GM18951 (cell line): Measurements from ENCODE around the gene TRPV3.

Experiments
- POLR2A ChIP-seq: IDR thresholded peaks from 4 replicates; pipeline ENCODE4 v1.6.1; 2011; ENCODE audit warnings: mild to moderate bottlenecking; ENCODE audit not compliant: insufficient read length, insufficient read depth; ENCODE audit errors: extremely low read depth
- in situ Hi-C: fragments of 300-500 bp; cut with MboI; formaldehyde crosslinking; loops from one replicate; pipeline ENCODE4 v1.12.0; 2022; ENCODE audit warnings: low sequenced_read_pairs, mixed read lengths, inconsistent platforms; ENCODE audit not compliant: unreplicated experiment

The TRPV3 gene

DNA sequence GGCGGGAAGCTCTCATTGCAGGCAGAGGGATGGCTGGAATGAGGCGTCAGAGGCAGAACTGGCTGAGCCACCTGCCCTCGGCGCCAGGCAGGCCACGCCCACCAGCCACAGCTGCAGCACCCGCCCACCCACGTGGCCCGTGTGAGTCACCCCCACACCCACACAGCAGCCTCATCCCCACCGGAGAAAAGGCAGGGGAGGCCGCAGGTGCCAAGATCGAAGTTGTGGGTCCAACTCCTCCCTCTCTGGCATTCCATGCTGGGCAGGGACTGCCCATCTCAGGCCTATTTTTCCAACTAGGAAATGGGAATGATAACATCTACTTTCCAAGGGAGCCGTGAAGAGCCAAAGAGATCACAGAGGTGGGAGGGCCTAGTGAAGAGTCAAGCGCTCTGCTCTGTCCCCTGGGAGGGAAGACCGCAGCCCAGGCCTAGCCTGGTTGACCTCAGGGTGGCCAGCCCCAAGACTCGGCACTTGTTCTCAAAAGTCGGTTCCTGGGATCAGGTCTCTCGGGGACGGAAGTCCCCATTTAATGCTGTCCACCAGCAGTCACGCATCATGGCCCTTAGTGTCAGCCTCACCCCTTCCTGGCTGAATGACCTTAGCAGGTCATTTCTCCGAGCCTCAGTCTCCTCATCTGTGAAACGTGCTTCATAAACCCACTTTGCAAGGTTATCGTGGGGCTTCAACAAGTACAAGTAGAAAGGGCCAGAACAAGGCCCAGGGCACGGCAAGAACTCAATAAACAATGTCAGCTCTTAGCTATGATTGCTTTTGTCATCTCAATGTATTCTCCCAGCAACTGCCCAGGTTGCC, at the start of gene TRPV3:
TRPV3 (minus strand) TSS at position 45 of the 816 bp plus-strand sequence. CDS start 2,962 bp downstream, outside the sequence.
- TF ChIP-seq POLR2A = no peak
- in situ Hi-C loops = loop anchor here (10.0 kb wide), 1 partner anchor 417 kb away; no protein-coding TSS in a partner anchor

DNA sequence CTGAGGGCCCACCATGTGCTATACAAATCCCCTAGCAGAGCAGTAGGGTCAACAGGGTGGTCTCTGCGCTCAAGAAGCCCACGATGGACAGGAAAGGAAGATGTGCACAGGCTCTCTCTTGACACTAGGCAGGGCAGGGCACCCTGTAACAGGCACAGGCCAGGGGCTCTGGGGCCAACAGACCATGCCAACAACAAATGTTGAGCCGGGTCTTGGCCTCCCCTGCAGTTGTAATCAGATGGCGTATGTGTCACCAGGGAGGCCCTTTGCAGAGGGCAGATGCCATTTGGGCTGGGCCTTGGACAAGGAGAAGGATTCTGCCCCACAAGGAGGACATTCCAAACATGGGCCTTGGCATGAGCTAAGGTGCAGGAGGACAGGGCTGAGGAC, 46.3 kb upstream of the TRPV3 start:
- TF ChIP-seq POLR2A = no peak
- in situ Hi-C loops = no loop called here

DNA sequence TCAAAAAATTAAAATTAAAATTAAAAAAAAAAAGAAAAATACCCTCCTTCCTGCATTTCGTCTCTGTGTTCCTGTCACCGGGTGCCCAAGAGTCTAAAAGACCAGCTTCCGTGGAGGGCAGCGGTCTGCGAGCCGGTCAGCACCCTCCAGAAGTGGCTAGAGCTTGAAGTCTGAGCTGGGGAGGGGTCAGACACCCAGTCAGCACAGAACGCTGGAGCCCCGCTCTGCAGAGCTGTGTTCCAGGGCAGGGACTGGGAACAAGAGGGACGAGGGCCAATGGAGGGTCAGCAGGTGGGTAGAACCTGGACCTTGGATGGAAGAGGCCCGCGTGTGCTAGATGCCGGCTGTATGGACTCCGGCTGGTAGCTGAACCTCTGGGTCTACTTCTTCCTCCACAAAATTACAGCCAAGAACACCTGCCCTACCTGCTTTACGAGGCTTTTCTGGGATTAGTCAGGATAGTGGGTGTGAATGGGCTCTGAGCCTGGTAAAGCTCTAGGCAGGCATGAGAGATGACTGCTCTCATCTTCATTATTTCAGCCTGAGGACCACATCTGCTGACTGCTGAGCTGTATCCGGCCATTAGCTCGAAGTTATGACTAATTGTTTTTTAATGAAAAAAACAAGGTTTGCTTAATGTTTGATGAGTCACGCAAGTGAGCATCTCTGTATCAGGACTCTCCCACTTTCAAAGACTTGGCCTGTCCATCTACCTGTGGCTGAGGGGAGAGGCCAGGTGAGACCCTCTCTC, 45.7 kb upstream of the TRPV3 start:
- in situ Hi-C loops = no loop called here
- TF ChIP-seq POLR2A = no peak

DNA sequence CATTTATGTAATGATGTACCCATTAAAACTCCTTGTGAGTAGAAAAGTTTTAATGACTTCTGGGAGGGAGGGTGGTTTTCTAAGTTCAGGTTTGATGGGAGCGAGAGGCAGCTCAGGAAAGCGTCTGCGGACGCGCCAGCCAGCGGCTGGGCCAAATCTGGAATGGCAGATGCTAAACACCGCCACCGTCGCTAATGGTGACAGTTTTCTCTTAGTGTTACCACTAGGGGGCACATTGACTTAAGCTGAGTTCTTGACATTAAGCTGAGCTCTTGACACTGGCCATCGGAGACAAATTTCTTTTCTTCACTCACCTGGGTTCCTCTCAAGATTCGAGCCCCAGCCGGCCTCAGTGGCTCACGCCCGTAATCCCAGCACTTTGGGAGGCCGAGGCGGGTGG, 44.9 kb upstream of the TRPV3 start:
- in situ Hi-C loops = no loop called here
- TF ChIP-seq POLR2A = no peak

DNA sequence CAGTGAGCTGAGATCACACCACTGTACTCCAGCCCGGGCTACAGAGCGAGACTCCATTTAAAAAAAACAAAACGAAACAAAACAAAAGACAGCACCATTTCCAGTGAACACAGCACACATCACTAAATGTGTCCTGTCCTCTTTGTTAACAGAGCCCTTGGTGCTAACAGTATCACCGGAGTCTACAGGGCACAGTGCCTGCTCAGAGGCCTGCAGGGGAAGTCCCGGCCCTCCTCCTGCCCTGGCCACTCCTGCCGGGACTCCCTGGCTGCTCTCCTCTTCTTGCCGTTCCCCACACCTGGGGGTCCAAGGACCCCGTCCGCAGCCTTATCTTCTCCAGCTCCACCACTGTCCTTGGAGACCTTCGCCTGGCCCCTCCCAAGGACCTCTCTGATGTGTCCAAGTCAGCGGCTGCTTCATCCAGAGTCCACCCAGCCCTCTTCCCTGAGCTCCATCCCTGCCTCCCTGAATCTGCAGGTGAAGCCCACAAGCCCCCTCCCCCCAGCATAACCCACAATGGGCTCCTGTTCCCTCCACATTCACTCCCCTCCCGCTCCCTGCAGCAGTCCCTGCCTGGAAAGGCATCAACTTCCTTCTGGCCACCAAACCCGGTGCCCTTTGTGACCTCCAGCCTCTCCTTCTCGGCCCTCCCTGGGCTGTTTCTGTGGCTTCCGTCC, 43.1 kb upstream of the TRPV3 start:
- no peak for TF ChIP-seq POLR2A
- in situ Hi-C loops = no loop called here

DNA sequence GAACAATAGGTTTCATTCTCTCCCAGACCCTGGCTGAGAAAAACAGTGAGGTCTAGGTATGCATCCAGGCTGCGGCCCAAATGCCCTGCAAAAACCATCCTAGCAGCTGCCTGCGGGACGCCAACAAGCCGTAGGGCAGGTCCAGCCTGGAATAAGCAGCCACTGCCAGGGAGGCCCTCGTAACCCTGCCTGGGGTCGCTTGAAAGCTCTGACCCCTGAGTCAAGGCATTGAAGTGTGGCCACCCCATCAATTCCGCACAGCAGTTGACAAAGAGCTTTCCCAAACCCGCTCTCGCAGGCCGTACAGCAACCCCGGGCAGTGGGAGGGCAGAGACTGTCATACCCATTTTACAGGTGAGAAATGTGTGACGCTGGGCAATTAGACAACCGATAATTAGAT, 40.5 kb upstream of the TRPV3 start:
- in situ Hi-C loops = no loop called here
- TF ChIP-seq POLR2A = no peak

DNA sequence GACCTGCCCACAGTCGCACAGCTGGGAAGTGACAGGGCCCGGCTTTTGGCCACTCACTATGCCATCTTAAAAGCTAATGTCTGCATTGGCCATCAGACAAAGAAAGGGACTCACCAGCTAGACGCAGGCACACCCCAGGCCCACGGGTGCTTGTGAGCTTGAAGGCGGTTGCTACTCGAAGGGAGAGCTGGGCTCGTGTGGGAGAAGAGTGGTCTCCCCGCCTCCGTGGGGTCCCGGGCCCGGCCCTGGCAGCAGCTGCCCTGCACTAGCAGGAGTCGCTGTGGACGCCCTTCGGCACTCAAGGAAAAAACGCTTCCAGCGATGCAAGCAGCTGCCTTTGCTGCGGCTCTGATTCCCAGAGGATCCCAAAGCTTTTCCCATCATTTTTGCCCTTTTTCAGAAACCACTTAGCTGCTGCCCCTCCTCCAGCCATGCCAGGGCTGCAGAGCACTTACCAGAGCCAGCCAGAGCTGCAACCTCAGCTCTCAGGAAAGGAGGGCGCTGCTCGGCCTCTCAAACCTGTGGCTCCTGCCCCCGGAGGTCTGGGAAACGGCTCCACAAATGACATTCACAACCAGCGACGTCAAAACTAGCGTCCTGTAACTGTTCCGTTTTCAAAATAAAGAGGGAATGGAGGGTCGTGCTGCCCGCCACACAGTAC, 39.3 kb upstream of the TRPV3 start:
- TF ChIP-seq POLR2A = no peak
- in situ Hi-C loops = no loop called here

DNA sequence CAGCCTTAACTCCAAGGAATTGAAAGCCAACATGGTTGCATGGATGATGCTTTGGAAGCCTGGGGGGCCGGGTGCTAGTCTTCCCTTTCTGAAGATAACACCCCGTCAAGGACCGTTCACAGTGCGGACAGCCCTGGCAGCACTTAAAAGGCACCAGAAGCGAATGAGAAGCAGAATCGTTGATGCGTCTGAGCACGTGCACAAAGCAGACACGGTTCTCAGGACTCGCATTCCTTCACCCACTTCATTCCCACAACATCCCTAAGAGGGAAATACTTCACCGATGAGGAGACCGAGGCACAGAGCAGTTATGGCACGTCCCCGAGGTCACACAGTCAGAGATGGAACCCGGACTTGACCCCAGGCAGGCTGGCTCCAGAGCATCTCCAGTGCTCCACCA, 37.4 kb upstream of the TRPV3 start:
- in situ Hi-C loops = no loop called here
- no peak for TF ChIP-seq POLR2A

DNA sequence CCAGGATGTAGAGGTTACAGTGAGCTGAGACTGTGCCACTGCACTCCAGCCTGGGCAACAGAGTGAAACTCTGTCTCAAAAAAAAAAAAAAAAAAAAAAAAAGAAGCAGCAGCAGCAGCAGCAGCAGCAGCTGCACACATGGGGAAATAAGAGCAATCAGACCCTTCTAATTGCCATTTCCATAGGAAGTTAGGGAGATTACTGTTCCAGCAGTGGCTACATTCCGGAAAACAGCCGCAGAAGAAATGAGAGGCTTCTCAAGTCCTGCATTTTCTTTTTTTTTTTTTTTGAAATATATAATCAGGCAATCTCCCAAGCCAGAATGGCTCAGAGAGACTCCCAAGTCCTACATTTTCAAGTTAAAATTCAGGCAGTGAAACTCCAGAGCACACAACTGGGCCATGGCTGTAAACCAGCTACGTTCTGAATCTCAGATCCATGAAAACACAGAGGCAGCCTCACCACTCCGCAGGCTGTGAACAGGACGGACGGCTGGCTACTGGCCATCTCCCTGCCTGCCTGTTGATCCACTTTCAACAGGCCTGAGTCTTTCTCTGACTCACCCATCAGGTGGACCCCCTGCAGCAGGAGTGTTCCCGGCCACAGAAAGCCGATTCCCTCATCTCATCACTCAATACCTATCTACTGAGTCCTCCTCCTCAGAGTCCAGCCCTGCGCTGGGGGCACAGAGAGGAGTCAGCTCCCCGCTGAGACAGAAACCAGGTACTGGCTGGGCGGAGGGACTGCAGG, 36.6 kb upstream of the TRPV3 start:
- in situ Hi-C loops = no loop called here
- no peak for TF ChIP-seq POLR2A

DNA sequence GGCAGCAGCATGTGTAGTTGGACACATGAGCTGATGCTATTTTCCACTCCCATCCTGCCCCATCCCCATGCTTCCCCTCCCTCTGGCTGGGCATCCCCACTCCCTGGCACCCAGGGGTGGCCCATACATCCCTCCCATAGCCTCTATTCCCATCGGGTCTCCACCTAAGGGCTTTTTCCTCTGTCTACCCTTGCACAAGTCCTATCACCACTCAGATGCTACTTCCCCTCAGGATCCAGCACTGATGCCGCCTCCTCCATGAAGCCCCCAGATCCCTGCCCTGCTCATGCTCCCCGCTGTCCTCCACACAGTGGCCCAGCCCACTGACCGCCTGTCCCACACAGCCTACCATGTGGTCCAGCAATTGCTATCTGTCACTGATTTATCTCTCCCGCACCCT, 35.8 kb upstream of the TRPV3 start:
- in situ Hi-C loops = no loop called here
- TF ChIP-seq POLR2A = no peak

DNA sequence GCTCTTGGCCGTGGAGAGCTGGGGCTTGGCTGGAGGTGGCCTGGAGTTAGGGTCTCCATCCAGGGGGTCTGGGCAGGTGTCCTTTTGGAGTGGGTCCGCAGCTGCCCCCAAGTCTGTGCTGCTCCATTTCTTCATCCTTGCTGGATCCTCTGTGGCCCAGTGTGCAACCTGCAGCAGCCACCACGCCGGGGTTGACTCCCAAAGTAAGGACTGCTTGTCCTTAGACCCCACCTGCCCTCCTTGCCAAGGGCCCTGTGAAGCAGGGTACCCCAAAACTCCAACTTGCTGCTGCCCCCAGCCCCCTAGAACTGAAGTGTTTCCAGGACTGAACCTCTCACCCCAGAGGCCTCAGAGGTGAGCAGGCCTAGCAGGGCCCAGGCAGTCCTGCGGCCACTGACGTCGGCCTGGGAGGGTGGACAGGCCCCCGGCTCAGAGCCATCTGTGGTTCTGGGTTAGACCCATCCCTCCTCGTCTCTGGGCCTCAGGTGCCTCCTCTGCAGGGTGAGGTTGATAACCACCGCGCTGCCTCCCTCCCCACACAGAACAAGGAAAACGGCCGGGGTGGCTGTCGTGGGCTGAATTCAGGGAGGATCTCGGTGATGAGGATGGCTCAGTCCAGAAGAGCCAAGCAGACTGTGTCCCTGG, 34.7 kb upstream of the TRPV3 start:
- in situ Hi-C loops = no loop called here
- no peak for TF ChIP-seq POLR2A

DNA sequence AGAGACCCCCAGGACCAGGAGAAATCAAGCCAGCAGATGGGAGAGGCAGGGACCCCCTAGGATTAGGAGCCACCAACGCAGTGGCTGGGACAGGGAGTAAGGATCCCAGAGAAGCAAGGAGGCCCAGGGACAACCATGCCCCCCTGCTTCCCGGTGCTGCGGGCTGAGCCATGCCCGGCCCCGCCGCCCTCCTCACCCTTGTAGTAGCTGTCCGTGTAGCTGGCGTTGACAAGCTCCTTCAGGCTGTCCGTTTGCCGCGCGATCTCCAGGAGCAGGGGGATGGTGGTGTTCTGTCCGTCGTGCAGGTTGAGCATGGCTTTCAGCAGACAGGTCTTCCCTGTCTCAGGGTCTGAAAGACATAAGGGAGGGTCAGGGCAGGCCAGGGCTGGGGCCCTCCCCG, 33.2 kb upstream of the TRPV3 start:
- in situ Hi-C loops = no loop called here

More for the DNA sequence above, 33.2 kb upstream of the TRPV3 start:
- no peak for TF ChIP-seq POLR2A
